Keratinocyte (primary cell): Measurements from ENCODE around the gene CXCR4.

ENCODE experiments used
- EZH2 ChIP-seq: IDR thresholded peaks from one replicate; pipeline ENCODE4 v1.6.1; 2012; ENCODE audit warnings: inconsistent platforms, mild to moderate bottlenecking, low read length, moderate library complexity
- TF ChIP-seq, protein P1 (sequence below), 3 experiments: IDR thresholded peaks in 1 of 3; conservative IDR thresholded peaks in 1 of 3; optimal IDR thresholded peaks in 1 of 3; 2 replicates in 2 of 3; 3 replicates in 1 of 3; pipeline versions ENCODE3 to v1.5.1; 2011; ENCODE audit warnings: low read length in 3 of 3, mild to moderate bottlenecking in 3 of 3, moderate library complexity in 2 of 3, control low read depth in 1 of 3, inconsistent platforms in 1 of 3; ENCODE audit not compliant: insufficient read depth in 2 of 3; ENCODE audit errors: extremely low read depth in 1 of 3

DNA sequence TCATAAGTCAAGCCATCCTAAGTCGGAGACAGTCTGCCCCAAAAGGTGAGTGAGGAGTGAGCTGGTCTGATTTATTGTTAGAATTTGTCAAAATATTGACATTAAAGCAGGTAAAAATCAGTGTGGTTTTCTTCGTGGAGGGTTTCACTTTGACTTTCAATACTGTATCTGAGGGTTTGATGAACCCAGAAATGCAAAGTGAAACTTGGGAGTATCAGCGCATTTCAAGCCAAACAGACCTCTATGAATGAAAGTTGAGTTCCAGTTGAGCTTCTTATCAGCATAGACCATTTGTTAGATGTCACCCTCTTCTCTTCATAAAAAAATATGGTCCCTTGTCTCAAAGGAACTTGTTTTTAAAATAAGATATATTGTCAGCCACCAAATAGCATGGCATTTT, 21.7 kb upstream of the CXCR4 start:
- TF ChIP-seq, protein P1, sequence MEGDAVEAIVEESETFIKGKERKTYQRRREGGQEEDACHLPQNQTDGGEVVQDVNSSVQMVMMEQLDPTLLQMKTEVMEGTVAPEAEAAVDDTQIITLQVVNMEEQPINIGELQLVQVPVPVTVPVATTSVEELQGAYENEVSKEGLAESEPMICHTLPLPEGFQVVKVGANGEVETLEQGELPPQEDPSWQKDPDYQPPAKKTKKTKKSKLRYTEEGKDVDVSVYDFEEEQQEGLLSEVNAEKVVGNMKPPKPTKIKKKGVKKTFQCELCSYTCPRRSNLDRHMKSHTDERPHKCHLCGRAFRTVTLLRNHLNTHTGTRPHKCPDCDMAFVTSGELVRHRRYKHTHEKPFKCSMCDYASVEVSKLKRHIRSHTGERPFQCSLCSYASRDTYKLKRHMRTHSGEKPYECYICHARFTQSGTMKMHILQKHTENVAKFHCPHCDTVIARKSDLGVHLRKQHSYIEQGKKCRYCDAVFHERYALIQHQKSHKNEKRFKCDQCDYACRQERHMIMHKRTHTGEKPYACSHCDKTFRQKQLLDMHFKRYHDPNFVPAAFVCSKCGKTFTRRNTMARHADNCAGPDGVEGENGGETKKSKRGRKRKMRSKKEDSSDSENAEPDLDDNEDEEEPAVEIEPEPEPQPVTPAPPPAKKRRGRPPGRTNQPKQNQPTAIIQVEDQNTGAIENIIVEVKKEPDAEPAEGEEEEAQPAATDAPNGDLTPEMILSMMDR (optimal IDR thresholded peaks at IDR 0.05 in 1 of 3, IDR thresholded peaks at IDR 0.05 in 1 of 3, conservative IDR thresholded peaks at IDR 0.05 in 1 of 3; ENCODE audit: extremely low read depth in 1 of 3, insufficient read depth in 2 of 3, low read length in 3 of 3): no peak
- TF ChIP-seq EZH2: no peak
